Activated CD4-positive, CD25-positive, alpha-beta regulatory T cell (primary cell): ENCODE data around the gene NUP153.
A peak's percentile ranks its signal among the peaks of the same experiment; 100 is the strongest.
"Not testable (repeated sequence)": the region's sequence is repeated elsewhere in the genome, so short reads cannot be mapped to it uniquely, and the experiment has no call there.

ENCODE experiments used
- DNase-seq, 4 experiments: peaks; one replicate each; lab custom pipeline; 2025; lab: John Stamatoyannopoulos, UW

The NUP153 gene

DNA sequence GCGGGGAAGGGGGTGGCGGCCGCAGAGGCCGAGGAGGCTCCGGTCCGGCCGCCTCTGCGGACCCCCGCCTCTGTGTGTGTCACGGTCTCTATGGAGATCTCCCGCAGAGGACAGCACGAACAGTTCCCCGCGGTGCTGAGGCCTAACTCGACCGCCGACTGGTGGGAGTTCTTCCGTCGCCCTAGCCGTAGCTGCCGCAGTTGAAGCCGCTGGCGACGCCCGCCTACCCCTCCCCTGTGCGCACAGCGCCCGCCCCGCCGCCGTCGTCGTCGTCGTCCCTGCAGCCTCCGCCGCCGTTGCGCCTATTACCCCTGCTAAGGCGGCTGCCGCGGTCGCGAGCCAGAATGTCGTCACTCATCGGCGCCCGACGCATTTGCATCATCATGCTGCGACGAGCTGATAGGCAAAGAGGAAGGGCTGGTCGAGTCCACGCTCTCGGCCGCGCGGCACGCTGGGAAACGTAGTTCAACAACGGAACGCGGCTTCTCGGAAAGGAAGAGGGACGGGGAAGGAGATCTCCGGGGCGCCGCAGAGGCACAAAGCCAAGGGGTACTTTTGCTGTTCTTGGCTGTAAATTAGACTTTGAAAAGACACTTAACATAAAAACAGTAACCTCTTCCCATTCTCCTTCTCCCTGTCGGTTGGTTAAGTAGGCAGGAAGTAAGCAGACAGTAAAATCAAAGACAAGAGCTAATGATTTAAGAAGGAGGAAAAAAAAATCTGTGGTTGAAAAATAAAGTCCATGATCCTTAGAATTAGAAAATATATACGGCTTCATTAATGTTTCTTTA, at the start of gene NUP153:
TSS of gene NUP153 (minus strand) at position 346 of the 791 bp plus-strand sequence. CDS start 538 bp downstream, outside the sequence.
- DNase-seq: peak; percentile 96 to 100 (median 98)

GRCh38 chr6:17754254-17754653, 47.5 kb upstream of the NUP153 start:
- DNase-seq: no peak

GRCh38 chr6:17745324-17745723, 38.6 kb upstream of the NUP153 start:
- DNase-seq: not testable (repeated sequence)

- not testable (repeated sequence) for DNase-seq
These were observed 38.1 kb upstream of the NUP153 start for GRCh38 chr6:17744757-17745308.

- DNase-seq: no peak
These were observed 37.5 kb upstream of the NUP153 start for GRCh38 chr6:17744019-17744756.

- DNase-seq: no peak
These were observed 34.8 kb upstream of the NUP153 start for GRCh38 chr6:17741507-17741906.

- no peak for DNase-seq
These were observed 34.0 kb upstream of the NUP153 start for GRCh38 chr6:17740559-17741220.

GRCh38 chr6:17737704-17738252, 31.1 kb upstream of the NUP153 start:
- no peak for DNase-seq

GRCh38 chr6:17735311-17735710, 28.6 kb upstream of the NUP153 start:
- not testable (repeated sequence) for DNase-seq

GRCh38 chr6:17730078-17730704, 23.5 kb upstream of the NUP153 start:
- DNase-seq: no peak

GRCh38 chr6:17729223-17730077, 22.7 kb upstream of the NUP153 start:
- DNase-seq: no peak

DNA sequence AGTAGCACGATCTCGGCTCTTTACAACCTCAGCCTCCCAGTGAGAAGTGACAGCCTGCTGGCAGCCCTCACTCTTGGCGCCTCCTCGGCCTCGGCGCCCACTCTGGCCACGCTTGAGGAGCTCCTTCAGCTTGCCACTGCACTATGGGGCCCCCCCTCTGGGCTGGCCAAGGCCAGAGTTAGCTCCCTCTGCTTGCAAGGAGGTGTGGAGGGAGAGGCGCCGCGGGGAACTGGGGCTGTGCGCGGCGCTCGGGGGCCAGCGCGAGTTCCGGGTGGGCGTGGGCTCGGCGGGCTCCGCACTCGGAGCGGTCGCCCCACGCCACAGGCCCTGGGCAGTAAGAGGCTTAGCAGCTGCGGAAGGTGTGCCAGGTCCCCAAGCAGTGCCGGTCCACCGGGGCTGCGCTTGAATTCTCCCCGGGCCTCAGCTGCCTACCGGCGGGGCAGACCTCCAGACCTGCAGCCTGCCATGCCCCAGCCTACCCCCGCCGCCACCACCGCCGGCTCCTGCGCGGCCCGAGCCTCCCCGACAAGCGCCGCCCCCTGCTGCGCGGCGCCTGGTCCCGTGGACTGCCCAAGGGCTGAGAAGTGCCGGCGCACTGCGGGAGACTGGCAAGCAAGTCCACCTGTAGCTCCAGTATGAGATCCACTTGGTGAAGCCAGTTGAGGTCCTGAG, 22.0 kb upstream of the NUP153 start:
- no peak for DNase-seq

- DNase-seq: no peak
These were observed 18.4 kb upstream of the NUP153 start for GRCh38 chr6:17725083-17725482.

- no peak for DNase-seq
These were observed 17.6 kb upstream of the NUP153 start for GRCh38 chr6:17724341-17724740.

DNA sequence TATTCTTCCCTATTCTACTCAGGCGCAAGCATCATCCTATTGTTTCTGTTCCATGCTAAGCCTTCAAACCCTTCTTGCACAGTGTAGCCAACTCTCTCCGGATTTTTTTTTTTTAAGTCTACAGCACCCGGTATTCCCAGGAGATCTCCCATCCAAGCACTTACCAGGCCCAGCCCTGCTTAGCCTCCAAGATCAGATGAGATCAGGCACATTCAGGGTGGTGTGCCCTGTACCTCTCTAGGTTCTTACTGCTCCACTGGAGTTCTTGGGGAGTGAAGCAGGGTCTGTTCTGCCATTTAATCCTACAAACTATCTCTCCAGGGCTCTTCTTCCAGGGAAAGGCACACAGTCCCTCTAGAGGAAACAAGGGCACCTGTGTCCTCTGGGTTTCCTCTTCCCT, 14.9 kb upstream of the NUP153 start:
- no peak for DNase-seq

DNA sequence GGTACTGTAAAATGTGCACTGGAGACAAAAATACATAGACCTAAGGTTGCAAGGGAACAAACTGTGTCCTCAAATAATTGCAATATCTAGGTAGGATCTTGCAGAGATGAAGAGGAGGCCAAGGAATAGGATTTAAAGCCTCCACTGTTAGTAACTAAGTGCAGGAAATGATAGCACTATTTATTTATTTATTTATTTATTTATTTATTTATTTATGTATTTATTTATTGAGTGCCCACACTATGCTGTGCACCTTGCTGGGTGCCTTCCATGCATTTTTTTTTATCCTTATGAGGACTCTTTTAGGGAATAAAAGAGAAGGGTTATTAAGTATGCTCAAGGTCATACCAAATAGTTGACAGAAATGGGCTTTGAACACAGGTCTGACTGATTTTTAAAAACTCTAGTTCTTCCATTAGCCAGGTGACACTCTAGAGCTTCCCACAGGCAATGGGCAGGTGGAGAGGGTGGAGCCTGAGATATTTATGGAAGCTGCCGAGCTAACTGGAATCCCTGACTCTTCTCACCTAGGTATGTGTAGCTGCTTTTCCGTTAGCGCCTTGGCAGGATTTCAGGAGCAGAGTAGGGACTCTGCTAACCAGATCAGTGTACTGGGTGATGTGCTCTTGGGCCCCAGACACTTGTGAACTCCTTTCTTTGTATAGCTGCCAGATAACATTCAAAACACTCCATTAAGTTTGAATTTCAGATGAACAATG, 12.8 kb upstream of the NUP153 start:
- DNase-seq: no peak

GRCh38 chr6:17716221-17716620, 9.5 kb upstream of the NUP153 start:
- no peak for DNase-seq

GRCh38 chr6:17714879-17715851, 8.4 kb upstream of the NUP153 start:
- DNase-seq: no peak
